ENCODE results near the gene P3H2.
A peak's percentile ranks its signal among the peaks of the same experiment; 100 is the strongest.
"Not testable (repeated sequence)": the region's sequence is repeated elsewhere in the genome, so short reads cannot be mapped to it uniquely, and the experiment has no call there.

Gene P3H2

GRCh38 chr3:190120269-190121060 lies at the start of gene P3H2:
Gene P3H2, minus strand, starts transcription at chr3:190120897. Its CDS starts 166 bp downstream, at chr3:190120731.
- peak; percentile 45 for DNase-seq

- no peak for DNase-seq
These were observed 49.2 kb upstream of the P3H2 start for GRCh38 chr3:190169877-190170276.

- DNase-seq: no peak
These were observed 48.5 kb upstream of the P3H2 start for GRCh38 chr3:190169243-190169642.

GRCh38 chr3:190167936-190168680 lies 47.4 kb upstream of the P3H2 start:
- DNase-seq: no peak

- no peak for DNase-seq
These were observed 46.3 kb upstream of the P3H2 start for GRCh38 chr3:190166948-190167347.

GRCh38 chr3:190165253-190165652 lies 44.6 kb upstream of the P3H2 start:
- DNase-seq: no peak

- DNase-seq: not testable (repeated sequence)
These were observed 41.3 kb upstream of the P3H2 start for GRCh38 chr3:190162013-190162412.

- DNase-seq: no peak
These were observed 39.3 kb upstream of the P3H2 start for GRCh38 chr3:190159902-190160435.

GRCh38 chr3:190158261-190158660 lies 37.6 kb upstream of the P3H2 start:
- DNase-seq: no peak

GRCh38 chr3:190155752-190156151 lies 35.1 kb upstream of the P3H2 start:
- DNase-seq: no peak

- DNase-seq: no peak
These were observed 30.0 kb upstream of the P3H2 start for GRCh38 chr3:190150681-190151080.

- not testable (repeated sequence) for DNase-seq
These were observed 29.3 kb upstream of the P3H2 start for GRCh38 chr3:190149830-190150619.

GRCh38 chr3:190144793-190145192 lies 24.1 kb upstream of the P3H2 start:
- DNase-seq: not testable (repeated sequence)

GRCh38 chr3:190142041-190142440 lies 21.3 kb upstream of the P3H2 start:
- DNase-seq: no peak

GRCh38 chr3:190139365-190139764 lies 18.7 kb upstream of the P3H2 start:
- no peak for DNase-seq

GRCh38 chr3:190132371-190132770 lies 11.7 kb upstream of the P3H2 start:
- no peak for DNase-seq

GRCh38 chr3:190131329-190131728 lies 10.6 kb upstream of the P3H2 start:
- DNase-seq: no peak

- no peak for DNase-seq
These were observed 10.0 kb upstream of the P3H2 start for GRCh38 chr3:190130696-190131095.

- no peak for DNase-seq
These were observed 9.3 kb upstream of the P3H2 start for GRCh38 chr3:190130037-190130436.

- no peak for DNase-seq
These were observed 7.1 kb upstream of the P3H2 start for GRCh38 chr3:190127797-190128196.

GRCh38 chr3:190127195-190127594 lies 6.5 kb upstream of the P3H2 start:
- no peak for DNase-seq

- no peak for DNase-seq
These were observed 4.9 kb upstream of the P3H2 start for GRCh38 chr3:190125436-190126068.

- no peak for DNase-seq
These were observed 3.4 kb upstream of the P3H2 start for GRCh38 chr3:190124067-190124466.

Data from MV-4-11 (cell line).